COLO668 (cell line): ENCODE results near the gene NFATC2.
"Not testable (repeated sequence)": the region's sequence is repeated elsewhere in the genome, so short reads cannot be mapped to it uniquely, and the experiment has no call there.

Source experiments
- DNase-seq: peaks from one replicate; lab custom pipeline; 2025; ENCODE audit not compliant: unreplicated experiment; lab: John Stamatoyannopoulos, UW

NFATC2 gene

GRCh38 chr20:51540580-51540979, 1.9 kb downstream of the NFATC2 start:
- DNase-seq = no peak

GRCh38 chr20:51540074-51540473, 2.4 kb downstream of the NFATC2 start:
- not testable (repeated sequence) for DNase-seq

- DNase-seq = peak; percentile 90
These were observed 6.1 kb downstream of the NFATC2 start for GRCh38 chr20:51536116-51537069.

- DNase-seq = no peak
These were observed 6.8 kb downstream of the NFATC2 start for GRCh38 chr20:51535674-51536073.

- no peak for DNase-seq
These were observed 7.5 kb downstream of the NFATC2 start for GRCh38 chr20:51535075-51535386.

GRCh38 chr20:51533291-51534172, 9.0 kb downstream of the NFATC2 start:
- no peak for DNase-seq

- no peak for DNase-seq
These were observed 9.8 kb downstream of the NFATC2 start for GRCh38 chr20:51532577-51533191.

- DNase-seq = no peak
These were observed 10.6 kb downstream of the NFATC2 start for GRCh38 chr20:51531712-51532456.

- peak; percentile 29 for DNase-seq
These were observed 11.3 kb downstream of the NFATC2 start for GRCh38 chr20:51531141-51531710.

- no peak for DNase-seq
These were observed 12.8 kb downstream of the NFATC2 start for GRCh38 chr20:51529758-51530157.

- no peak for DNase-seq
These were observed 13.3 kb downstream of the NFATC2 start for GRCh38 chr20:51529081-51529681.

- DNase-seq = no peak
These were observed 14.1 kb downstream of the NFATC2 start for GRCh38 chr20:51528263-51529027.

GRCh38 chr20:51526754-51527153, 15.8 kb downstream of the NFATC2 start:
- DNase-seq = no peak

GRCh38 chr20:51526106-51526470, 16.4 kb downstream of the NFATC2 start:
- DNase-seq = peak; percentile 64

- no peak for DNase-seq
These were observed 17.0 kb downstream of the NFATC2 start for GRCh38 chr20:51525241-51526105.

GRCh38 chr20:51523276-51524013, 19.1 kb downstream of the NFATC2 start:
- DNase-seq = no peak

- DNase-seq = no peak
These were observed 20.3 kb downstream of the NFATC2 start for GRCh38 chr20:51522207-51522606.

- no peak for DNase-seq
These were observed 24.7 kb downstream of the NFATC2 start for GRCh38 chr20:51517839-51518238.
